HepG2 (cell line): ENCODE measurements around the gene ISG20L2. TPM values are rescaled to one million over a fixed set of nuclear protein-coding genes. Genes with fewer than 3 reads are reported as not detected.
A peak's percentile ranks its signal among the peaks of the same experiment; 100 is the strongest.

ENCODE experiments used
- IRF2 ChIP-seq: IDR thresholded peaks from 2 replicates; pipeline ENCODE4 v1.6.1; 2018; ENCODE audit warnings: missing genetic modification reagents, missing compliant biosample characterization
- MEIS2 ChIP-seq: sonication (generic); formaldehyde crosslinking; IDR thresholded peaks from 2 replicates; pipeline ENCODE4 v1.9.0; 2021; ENCODE audit warnings: mild to moderate bottlenecking, missing genetic modification reagents
- NONO ChIP-seq, 2 experiments: fragments of 450-650 bp in 1 of 2; sonication (generic) in 1 of 2; formaldehyde crosslinking in 1 of 2; IDR thresholded peaks in 1 of 2; conservative IDR thresholded peaks in 1 of 2; 2 replicates each; pipeline versions ENCODE4 v1.6.1 to v1.8.0; 2017 to 2022; ENCODE audit warnings: mild to moderate bottlenecking in 1 of 2, missing genetic modification reagents in 1 of 2, moderate library complexity in 1 of 2
- REPIN1 ChIP-seq: sonication (generic); formaldehyde crosslinking; IDR thresholded peaks from 2 replicates; pipeline ENCODE4 v1.8.0; 2022; ENCODE audit warnings: missing genetic modification reagents, low read depth, mild to moderate bottlenecking, borderline replicate concordance
- ZFX ChIP-seq: sonication (generic); formaldehyde crosslinking; IDR thresholded peaks from 2 replicates; pipeline ENCODE4 v1.4.0; 2020; ENCODE audit warnings: mild to moderate bottlenecking, low read depth, missing genetic modification reagents, moderate library complexity
- ZNF569 ChIP-seq: sonication (generic); formaldehyde crosslinking; IDR thresholded peaks from 2 replicates; pipeline ENCODE4 v1.5.0; 2020; ENCODE audit warnings: mild to moderate bottlenecking, missing genetic modification reagents, moderate library complexity, borderline replicate concordance
- ZNF616 ChIP-seq: sonication (generic); formaldehyde crosslinking; IDR thresholded peaks from 2 replicates; pipeline ENCODE4 v1.5.0; 2020; ENCODE audit warnings: low read depth, mild to moderate bottlenecking, missing genetic modification reagents
- ZNF768 ChIP-seq: sonication (generic); formaldehyde crosslinking; IDR thresholded peaks from 2 replicates; pipeline ENCODE4 v1.4.0; 2020; ENCODE audit warnings: missing genetic modification reagents
- ZNF777 ChIP-seq: sonication (generic); formaldehyde crosslinking; IDR thresholded peaks from 2 replicates; pipeline ENCODE4 v1.4.0; 2020; ENCODE audit warnings: missing genetic modification reagents
- polyA plus RNA-seq, 8 experiments: library from polyadenylated mRNA; depleted of rRNA in 3 of 8; stranded (reverse) in 7 of 8; unstranded in 1 of 8; fragments of >200 nt; fragmentation: Illumina TruSeq in 4 of 8; extraction: Trizol in 4 of 8; gene quantifications; 2 replicates each; pipeline versions ENCODE4 v1.2.1 to v1.2.3, GENCODE V29; 2011 to 2016; ENCODE audit warnings: low read depth in 4 of 8, missing spikeins in 1 of 8, mixed read lengths in 1 of 8; ENCODE audit not compliant: insufficient read depth in 1 of 8
- total RNA-seq, 5 experiments: library from RNA; depleted of rRNA; stranded (reverse); fragments of >200 nt; fragmentation: Illumina TruSeq; extraction: Trizol; gene quantifications; 2 replicates each; pipeline ENCODE4 v1.2.3, GENCODE V29; 2016; ENCODE audit warnings: low read depth in 1 of 5
- TF ChIP-seq, protein P1 (sequence below), 2 experiments: sonication (generic) in 1 of 2; formaldehyde crosslinking in 1 of 2; IDR thresholded peaks; 2 replicates each; pipeline versions ENCODE4 v1.4.0 to v1.6.1; 2018 to 2020; ENCODE audit warnings: missing genetic modification reagents in 2 of 2, borderline replicate concordance in 1 of 2, low read depth in 1 of 2, mild to moderate bottlenecking in 1 of 2, missing biosample characterization in 1 of 2
- TF ChIP-seq, protein P2 (sequence below): sonication (generic); formaldehyde crosslinking; IDR thresholded peaks from 2 replicates; pipeline ENCODE4 v1.9.0; 2022; ENCODE audit warnings: low read depth, missing genetic modification reagents
- TF ChIP-seq, protein P3 (sequence below): IDR thresholded peaks from 2 replicates; pipeline ENCODE4 v1.6.1; 2016; ENCODE audit warnings: low read depth, borderline replicate concordance
- TF ChIP-seq, protein P4 (sequence below): sonication (generic); formaldehyde crosslinking; IDR thresholded peaks from 2 replicates; pipeline ENCODE4 v1.4.0; 2020; ENCODE audit warnings: missing genetic modification reagents, mild to moderate bottlenecking, borderline replicate concordance
- TF ChIP-seq, protein P5 (sequence below): sonication (generic); formaldehyde crosslinking; IDR thresholded peaks from 2 replicates; pipeline ENCODE4 v1.5.0; 2020; ENCODE audit warnings: mild to moderate bottlenecking, missing genetic modification reagents, borderline replicate concordance

Gene ISG20L2
- total and polyA plus RNA-seq, 2 of the 13 experiments (the other 11 are each of a cell fraction or from before 2014, with no cell fraction given): 19.8 to 21.3 TPM

DNA sequence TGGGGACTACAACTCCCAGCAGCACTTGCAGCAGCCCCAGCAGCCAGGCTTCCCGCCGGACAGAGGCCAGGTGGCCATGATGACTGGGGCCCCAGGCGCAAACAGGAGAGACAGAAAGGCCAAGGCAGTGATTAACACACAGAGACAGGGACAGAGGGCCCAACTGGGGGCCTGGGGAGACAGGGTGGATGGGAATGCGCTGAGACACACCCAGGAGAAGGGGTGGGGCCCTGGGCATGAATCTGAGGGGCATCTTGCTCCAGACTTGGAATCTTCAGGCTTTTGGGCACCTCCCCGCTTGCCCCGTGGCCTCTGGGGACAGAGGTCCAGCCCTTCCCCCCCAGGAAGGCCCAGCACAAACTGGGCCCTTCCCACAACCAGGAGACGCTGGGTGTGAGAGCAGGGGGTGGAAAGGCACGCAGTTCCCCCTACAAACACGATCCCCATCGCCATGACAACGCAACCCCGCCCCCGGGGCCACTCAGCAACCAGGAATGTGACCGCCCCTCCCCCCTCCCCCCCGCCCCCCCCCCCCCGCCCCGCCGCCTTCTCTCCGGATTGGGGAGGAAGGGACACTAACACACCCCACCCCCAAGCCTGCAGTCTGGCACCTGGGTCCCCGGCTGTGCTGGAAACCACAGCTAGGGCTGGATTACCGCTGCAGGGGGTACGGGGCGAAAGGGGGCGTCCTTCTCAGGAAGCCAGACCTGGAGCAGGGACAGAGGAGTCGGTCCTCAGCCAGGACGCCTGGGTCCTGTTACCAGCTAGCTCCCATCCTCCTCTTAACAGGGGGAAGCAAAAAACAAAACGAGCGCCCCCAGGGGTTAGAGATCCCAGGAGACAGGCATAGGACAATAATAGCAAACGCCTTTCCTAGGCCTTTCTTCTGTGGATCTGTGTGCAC is 18.4 kb upstream of the ISG20L2 start (continued):
- TF ChIP-seq REPIN1 (CRISPR knock-in tag) (no peak), ZFX (CRISPR knock-in tag) (peak; percentile 84), ZNF777 (CRISPR knock-in tag) (peak; percentile 28; the same call in 1 of the 2 replicates), ZNF768 (CRISPR knock-in tag) (peak; percentile 80; the same call in 1 of the 2 replicates), ZNF616 (CRISPR knock-in tag) (no peak), ZNF569 (no peak), NONO (IDR thresholded peaks at IDR 0.05) (no peak), NONO (CRISPR knock-in tag; conservative IDR thresholded peaks at IDR 0.05) (peak; percentile 68), IRF2 (0 out of 2 replicates have a peak, but pooled peaks have one; percentile 35), MEIS2 (CRISPR knock-in tag) (no peak)
- TF ChIP-seq, protein P1, sequence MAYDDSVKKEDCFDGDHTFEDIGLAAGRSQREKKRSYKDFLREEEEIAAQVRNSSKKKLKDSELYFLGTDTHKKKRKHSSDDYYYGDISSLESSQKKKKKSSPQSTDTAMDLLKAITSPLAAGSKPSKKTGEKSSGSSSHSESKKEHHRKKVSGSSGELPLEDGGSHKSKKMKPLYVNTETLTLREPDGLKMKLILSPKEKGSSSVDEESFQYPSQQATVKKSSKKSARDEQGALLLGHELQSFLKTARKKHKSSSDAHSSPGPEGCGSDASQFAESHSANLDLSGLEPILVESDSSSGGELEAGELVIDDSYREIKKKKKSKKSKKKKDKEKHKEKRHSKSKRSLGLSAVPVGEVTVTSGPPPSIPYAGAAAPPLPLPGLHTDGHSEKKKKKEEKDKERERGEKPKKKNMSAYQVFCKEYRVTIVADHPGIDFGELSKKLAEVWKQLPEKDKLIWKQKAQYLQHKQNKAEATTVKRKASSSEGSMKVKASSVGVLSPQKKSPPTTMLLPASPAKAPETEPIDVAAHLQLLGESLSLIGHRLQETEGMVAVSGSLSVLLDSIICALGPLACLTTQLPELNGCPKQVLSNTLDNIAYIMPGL (CRISPR knock-in tag; IDR thresholded peaks at IDR 0.05; ENCODE audit: borderline replicate concordance in 1 of 2, low read depth in 1 of 2): 0 out of 4 replicates have a peak, but pooled peaks of 1 of the 2 experiments have one; percentile 7
- TF ChIP-seq, protein P2, sequence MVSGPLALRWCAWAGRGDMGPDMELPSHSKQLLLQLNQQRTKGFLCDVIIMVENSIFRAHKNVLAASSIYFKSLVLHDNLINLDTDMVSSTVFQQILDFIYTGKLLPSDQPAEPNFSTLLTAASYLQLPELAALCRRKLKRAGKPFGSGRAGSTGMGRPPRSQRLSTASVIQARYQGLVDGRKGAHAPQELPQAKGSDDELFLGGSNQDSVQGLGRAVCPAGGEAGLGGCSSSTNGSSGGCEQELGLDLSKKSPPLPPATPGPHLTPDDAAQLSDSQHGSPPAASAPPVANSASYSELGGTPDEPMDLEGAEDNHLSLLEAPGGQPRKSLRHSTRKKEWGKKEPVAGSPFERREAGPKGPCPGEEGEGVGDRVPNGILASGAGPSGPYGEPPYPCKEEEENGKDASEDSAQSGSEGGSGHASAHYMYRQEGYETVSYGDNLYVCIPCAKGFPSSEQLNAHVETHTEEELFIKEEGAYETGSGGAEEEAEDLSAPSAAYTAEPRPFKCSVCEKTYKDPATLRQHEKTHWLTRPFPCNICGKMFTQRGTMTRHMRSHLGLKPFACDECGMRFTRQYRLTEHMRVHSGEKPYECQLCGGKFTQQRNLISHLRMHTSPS (CRISPR knock-in tag): peak; percentile 25; the same call in 1 of the 2 replicates
- TF ChIP-seq, protein P3, sequence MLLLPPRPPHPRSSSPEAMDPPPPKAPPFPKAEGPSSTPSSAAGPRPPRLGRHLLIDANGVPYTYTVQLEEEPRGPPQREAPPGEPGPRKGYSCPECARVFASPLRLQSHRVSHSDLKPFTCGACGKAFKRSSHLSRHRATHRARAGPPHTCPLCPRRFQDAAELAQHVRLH (CRISPR knock-in tag): peak; percentile 39; the same call in 1 of the 2 replicates
- TF ChIP-seq, protein P4, sequence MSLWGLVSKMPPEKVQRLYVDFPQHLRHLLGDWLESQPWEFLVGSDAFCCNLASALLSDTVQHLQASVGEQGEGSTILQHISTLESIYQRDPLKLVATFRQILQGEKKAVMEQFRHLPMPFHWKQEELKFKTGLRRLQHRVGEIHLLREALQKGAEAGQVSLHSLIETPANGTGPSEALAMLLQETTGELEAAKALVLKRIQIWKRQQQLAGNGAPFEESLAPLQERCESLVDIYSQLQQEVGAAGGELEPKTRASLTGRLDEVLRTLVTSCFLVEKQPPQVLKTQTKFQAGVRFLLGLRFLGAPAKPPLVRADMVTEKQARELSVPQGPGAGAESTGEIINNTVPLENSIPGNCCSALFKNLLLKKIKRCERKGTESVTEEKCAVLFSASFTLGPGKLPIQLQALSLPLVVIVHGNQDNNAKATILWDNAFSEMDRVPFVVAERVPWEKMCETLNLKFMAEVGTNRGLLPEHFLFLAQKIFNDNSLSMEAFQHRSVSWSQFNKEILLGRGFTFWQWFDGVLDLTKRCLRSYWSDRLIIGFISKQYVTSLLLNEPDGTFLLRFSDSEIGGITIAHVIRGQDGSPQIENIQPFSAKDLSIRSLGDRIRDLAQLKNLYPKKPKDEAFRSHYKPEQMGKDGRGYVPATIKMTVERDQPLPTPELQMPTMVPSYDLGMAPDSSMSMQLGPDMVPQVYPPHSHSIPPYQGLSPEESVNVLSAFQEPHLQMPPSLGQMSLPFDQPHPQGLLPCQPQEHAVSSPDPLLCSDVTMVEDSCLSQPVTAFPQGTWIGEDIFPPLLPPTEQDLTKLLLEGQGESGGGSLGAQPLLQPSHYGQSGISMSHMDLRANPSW: no peak; the same call in 1 of the 2 replicates
- TF ChIP-seq, protein P5, sequence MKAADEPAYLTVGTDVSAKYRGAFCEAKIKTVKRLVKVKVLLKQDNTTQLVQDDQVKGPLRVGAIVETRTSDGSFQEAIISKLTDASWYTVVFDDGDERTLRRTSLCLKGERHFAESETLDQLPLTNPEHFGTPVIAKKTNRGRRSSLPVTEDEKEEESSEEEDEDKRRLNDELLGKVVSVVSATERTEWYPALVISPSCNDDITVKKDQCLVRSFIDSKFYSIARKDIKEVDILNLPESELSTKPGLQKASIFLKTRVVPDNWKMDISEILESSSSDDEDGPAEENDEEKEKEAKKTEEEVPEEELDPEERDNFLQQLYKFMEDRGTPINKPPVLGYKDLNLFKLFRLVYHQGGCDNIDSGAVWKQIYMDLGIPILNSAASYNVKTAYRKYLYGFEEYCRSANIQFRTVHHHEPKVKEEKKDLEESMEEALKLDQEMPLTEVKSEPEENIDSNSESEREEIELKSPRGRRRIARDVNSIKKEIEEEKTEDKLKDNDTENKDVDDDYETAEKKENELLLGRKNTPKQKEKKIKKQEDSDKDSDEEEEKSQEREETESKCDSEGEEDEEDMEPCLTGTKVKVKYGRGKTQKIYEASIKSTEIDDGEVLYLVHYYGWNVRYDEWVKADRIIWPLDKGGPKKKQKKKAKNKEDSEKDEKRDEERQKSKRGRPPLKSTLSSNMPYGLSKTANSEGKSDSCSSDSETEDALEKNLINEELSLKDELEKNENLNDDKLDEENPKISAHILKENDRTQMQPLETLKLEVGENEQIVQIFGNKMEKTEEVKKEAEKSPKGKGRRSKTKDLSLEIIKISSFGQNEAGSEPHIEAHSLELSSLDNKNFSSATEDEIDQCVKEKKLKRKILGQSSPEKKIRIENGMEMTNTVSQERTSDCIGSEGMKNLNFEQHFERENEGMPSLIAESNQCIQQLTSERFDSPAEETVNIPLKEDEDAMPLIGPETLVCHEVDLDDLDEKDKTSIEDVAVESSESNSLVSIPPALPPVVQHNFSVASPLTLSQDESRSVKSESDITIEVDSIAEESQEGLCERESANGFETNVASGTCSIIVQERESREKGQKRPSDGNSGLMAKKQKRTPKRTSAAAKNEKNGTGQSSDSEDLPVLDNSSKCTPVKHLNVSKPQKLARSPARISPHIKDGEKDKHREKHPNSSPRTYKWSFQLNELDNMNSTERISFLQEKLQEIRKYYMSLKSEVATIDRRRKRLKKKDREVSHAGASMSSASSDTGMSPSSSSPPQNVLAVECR (CRISPR knock-in tag): peak; percentile 70
